Stimulated activated CD4-positive, alpha-beta T cell treated with anti-CD3 and anti-CD28 coated beads, Interleukin-1b, Interleukin-23, amount 100 ng/mL, for 1 hour (primary cell): Measurements from ENCODE around the gene CHST7.

Source experiments
- DNase-seq, 2 donors: peaks; one replicate each; pipeline ENCODE4 v3.0.0-alpha.2; 2020; ENCODE audit warnings: low read depth in 2 of 2

Gene CHST7

DNA sequence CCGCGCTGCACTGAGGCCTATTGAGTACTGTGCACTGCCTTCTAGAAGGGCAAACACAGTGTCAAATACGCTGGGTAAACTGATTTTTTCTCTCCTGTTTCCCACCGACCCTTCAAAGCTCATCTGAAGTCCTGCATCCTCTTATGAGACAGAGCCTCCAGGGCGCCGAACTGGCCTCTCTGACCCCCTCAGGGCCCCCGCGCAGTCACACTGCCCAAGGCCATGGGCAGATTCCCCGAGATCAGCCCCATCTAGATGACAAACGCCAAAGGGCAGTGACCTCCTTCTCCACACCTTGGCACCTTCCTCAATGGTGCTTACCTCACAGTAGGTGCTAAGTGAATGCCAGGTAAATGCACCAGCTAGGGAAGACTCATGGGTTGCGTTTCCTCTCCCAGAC is 34.4 kb downstream of the CHST7 start:
- no peak for DNase-seq

DNA sequence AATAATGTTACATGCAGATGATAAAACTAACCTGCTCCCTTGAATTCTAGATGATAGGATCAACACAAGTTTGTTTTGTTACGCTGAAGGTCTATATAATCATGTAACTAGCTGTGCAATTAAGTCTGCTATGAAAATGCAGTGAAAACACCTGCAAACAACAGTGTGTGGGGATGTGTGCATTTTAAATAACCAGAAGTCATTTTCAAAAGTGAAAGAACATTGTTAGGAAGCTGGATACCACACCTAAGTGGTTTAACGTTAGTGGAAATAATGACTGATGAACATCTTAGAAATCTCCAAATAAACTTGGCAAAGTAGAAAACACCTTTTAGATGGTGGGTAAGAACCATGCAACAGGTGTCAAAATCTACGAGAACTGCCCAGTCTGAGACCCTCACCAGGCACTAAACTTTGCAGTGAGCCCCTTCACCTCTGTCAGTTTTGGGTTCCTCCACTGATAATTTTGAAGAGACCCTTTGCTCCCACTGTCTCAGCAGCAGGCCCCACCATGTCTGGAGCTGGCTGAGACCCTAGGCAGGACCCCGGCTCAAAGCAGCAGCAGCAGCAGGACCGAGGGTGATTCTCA is 36.6 kb downstream of the CHST7 start:
- no peak for DNase-seq

DNA sequence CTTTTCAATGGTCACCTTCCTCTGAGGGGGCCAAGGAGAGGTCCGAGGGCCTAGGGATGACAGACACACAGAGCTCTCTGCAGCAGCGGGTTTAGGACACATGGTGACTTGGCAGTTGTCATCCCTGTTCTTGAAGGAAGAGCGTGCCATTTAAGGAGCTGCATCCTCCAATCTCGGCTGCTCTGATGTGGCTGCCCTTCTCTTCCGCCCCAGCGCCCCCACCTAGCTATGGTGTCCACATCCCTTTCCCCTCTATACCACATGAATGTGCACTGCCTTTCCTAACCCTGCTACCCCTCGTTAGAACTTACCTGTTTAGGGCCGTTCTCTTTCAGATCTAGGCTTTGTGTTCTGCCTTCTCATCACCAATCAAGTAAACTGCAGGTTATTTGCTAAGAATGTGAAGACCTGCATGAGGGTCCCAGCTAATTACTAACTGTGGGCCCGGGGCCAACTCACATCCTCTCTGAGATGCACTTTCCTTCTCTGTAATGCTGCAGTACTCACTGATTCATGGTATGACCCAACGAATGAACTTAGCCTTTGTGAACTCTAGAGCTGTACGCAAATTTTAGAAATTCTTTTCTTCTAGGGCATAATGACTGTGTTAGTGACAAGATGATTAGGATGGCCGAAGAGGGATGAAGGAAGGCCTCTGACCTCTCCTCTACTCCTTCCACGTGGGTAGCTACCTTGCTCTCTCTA is 38.2 kb downstream of the CHST7 start:
- DNase-seq = no peak

DNA sequence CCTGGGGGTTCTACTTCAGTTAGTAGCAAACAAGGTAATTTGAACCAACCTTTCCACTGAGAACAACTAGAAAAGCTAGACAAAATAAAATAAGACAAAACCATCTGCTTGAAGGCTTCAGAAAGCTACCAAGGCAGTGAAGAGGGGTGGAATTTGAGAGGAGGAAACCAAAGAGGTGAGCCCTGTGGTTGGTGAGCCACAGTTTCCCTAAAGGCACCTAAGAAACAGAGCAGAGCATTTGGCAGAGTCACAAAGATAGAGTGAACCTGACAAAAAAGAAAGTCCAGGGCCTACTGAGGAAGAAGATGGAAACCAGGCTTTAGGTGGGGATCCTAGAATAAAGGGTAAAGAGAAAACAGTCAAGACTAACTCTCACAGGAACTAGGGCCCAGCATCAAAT is 44.3 kb downstream of the CHST7 start:
- DNase-seq = no peak

DNA sequence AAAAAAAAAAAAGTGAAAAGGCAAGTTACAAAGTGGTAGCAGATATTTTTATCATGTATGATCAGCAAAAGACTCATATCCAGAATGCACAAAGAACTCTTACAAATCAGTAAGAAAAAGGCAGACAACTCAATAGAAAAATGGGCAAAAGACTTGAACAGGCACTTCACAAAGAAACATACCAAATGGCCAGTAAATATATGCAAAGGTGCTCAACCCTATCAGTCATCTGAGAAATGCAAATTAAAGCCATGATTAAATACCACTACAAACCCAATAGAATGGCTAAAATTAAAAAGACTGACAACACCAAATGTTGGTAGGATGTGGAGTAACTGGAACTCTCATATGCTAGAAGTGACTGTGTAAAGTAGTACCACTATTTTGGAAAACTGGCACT is 45.4 kb downstream of the CHST7 start:
- DNase-seq = no peak

DNA sequence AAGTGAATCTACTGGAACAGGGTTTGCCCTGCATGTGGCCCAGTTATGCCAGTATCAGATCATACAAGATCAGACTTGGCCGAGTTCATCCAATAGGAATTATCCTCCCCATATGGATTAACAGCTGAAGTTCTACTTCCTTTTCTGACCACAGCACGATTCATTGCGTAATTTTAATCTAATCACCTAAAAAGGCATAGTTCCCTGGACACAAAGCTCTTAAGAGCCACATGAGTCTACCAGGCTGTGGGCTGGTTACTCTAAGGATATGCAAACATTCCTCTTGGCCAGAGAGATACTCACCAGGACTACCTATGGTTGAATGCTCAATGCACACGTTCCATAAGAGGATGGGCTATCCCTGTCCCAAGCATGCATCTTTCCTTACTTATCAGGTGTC is 46.9 kb downstream of the CHST7 start:
- DNase-seq = no peak

DNA sequence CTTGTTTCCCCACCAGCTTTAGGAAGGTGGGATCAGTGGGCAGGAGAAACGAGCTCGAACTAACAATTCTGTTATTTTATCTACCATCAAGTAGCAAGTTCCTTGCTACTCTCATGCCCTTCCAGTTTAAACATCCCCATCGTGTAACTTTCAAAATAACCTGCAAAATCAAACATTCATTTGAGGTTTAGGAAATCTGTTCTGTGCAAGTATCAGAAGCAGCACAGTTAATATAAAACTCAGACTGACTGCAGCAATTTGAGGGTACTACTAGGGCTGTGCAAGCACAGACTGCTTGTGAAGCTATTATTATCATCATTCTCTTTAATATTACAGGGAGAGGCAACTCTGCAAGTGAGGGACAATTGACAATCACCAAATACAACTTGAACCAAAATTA is 48.0 kb downstream of the CHST7 start:
- DNase-seq = no peak

DNA sequence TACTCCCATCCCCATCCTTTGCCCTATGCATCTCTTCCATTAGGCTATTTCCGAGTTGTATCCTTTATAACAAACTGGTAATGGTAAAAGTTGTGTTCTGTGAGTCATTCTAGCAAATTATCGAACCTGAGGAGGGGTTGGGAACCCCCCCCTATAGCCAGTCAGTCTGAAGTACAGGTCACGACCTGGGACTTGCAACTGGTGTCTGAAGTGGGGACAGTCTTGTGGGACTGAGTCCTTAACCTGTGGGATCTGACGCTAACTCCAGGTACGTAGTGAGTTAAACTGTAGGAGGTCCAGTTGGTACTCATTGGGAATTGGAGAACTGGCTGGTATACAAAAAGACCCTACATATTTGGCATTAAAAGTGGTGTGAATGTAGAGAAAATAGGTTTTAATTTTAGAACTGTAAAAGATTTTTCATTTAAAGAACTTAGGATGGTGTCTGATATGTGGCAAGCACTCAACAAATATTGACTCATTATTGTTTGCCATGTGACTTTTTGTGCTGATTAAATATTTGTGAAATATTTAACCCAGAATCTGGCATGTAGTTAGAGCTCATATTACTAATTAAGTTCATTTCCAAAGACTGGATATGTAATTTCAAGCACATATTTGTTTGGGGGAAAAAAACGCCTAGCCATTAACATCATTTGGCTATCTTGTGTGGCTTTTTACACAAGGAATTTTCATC is 50.7 kb downstream of the CHST7 start:
- no peak for DNase-seq

DNA sequence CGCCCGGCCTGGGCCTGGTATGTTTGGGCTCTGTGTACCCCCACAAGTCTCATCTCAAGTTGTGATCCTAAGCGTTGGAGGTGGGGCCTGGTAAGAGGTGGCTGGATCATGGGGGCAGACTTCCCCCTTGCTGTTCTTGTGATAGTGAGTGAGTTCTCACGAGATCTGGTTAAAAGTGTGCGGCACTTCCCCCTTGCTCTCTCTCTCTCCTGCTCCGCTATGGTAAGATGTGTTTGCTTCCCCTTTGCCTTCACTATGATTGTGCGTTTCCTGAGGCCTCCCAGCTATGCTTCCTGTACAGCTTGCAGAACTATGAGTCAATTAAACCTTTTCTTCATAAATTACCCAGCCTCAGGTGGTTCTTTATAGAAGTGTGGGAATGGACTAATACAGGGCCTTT is 53.0 kb downstream of the CHST7 start:
- no peak for DNase-seq

DNA sequence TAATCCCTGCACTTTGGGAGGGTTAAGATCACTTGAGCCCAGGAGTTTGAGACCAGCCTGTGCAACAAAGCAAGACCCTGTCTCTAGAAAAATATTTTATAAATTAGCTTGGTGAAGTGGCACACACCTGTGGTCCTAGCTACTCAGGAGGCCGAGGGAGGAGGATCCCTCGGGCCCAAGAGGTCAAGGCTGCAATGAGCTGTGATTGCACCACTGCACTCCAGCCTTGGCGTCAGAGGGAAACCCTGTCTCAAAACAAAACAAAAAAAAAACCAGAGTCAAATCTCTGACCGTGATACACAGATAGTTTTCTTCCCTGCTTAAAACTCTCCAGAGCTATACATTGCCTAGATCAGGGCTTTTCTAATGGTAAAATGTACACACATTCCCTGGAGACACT is 53.5 kb downstream of the CHST7 start:
- no peak for DNase-seq

DNA sequence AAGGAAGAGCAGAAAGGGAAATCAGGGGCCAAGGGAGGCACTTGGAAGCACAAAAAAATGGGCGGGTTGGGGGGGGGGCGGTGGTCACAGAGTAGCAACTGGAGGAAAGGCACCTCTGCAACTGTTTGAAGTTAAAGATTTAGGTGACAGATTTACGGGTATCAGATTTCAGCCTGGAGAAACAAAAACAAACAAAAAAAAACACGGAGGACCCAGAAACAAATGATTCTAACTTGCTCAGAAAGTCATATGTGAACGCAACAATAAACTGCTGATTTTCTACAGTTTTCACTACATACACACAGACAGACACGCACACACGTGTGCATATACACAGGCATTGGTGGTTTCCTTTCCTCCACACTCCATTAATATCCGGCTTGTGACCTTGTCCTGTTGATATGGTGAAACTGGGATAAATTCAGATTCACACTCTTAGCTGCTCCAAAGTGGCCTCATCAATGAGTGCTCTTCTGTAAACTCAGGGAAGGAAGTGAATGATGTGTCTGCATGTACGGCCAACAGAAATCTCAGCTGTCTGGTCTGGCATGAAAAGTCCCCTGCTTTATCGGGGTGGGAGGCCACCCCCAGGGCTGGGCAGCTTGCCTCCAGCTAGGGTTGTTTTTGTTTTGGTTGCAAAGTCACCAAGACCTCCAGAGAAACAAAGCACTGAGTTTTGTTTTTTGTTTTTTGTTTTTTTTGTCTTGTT is 54.3 kb downstream of the CHST7 start:
- no peak for DNase-seq

DNA sequence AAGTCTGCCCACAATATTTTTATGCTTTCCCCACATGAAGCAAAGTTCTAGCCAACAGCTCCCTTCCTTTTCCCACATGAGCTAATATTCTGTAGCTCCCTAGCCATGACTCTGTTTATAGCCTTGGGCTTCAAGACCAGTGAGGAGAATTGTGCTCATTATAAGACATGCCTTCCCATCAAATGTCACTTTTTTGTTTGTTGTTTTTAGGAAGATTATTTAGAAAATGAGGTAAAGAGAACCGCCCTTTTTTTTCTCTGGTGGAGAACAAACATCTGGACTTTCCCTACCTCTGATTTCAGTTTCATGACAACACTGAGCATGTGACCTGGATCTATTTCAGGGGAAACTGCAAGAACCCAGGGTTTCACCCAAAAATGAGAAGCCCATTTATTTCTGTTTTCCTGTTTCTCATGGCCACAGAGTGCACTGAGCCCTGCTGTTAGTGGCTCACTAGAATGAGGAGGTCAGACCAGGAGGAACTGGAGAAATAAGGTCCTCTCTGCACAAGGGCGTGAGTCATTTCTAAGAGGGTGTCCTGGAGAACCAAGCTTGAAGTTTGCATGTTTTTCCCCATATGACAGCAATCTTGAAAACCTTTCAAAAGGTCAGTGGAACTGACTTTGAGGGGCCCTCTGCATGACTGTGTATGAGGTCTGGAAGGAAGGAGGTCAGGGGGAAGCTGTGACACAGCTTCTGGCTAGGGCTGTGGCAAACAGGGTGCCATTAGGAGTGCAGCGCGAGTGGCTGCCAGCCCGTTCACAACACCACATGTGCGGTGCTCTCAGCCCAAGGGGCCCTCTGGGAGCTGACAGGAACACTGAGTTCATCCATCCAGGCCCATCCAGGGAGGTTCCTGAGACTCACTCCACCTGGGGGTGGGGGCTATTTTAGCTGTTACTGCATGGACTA is 55.2 kb downstream of the CHST7 start:
- no peak for DNase-seq

DNA sequence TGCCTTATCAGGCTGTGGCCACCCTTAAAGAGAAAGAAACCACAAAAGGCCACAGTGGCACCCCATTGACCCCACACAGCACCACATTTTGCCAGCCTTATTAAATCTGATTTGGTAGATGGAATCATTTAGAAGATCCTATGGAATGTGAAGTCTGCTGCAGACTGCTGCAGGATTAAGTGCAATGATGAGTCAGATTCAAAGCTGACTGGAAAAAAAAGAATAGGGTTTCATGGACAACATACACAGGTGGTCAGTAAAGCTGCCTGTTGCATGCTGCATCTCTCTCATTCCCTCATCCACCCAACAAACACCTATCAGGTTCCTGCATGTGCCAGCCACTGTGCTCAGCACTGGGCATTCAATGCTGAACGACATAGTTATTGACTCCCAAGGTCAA is 56.6 kb downstream of the CHST7 start:
- no peak for DNase-seq

DNA sequence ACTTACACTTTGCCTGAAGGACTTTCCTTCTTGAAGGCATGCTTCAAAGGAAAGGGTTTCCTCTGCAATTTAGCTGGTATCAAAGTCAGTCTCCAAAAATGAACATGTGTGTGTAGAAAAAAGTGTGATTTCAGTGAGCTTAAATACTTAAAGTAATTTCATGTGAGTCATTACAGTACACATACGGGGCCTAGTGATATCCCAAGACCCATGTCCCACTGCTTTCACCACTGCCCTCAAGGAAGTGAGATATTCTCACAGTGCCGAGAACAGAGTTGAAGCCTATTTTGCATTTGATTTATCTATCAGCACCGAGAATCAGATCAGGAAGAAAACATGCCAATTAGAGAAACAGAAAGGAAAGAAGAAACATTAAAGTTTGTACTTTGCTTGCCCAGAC is 61.0 kb downstream of the CHST7 start:
- no peak for DNase-seq

DNA sequence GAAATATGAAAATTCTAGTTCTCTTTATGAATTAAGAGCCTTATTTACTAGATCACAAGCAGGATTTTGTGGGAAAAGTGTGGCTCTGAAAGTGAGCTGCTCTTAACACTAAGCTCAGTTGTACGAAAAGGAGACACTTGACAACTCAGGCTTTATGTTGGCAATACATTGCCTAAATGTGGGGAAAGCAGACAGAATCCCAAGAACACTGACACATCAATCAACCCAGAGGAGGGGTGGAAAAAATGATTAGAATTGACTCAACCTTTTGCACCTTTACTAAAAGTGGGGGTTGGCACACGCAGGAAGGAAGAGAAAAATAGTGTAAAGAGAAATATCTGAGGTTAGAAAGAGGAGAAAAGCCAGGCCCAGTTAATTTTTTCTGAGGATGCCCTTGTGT is 61.6 kb downstream of the CHST7 start:
- no peak for DNase-seq

DNA sequence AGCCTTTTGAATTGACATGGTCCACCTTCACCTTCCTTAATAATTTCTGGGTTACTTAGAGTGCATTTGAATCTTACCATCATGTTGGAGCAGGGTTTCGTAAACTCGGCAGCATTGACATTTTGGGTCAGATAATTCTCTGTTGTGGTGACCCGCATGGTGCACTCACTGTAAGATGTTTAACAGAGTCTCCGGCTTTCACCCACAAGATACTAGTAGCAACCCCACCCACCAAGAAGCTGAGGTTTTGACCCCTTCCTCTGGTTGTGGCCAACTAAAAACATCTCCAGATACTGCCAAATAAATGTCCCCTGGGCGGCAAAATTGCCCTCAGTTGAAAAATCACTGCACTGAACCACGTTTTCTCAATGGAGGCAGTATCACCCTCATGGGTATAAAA is 62.7 kb downstream of the CHST7 start:
- DNase-seq = no peak

DNA sequence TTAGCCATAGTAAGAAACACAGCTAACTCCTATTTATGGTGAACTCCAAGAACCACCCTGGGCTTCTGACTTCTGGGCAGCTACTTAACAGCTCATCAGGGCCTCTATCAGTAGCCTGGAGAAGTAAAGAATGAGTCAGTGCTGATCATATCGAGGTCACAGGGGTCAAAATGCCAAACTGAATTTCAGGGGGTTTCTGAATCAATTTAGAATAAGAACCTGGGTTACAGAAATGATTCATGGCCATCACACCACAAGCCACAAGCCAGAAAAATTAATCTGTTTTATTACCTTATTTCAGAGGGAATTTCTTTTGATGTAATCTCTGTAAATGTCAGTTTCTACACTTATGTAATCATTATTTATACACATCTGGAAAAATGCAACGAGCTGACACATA is 64.4 kb downstream of the CHST7 start:
- DNase-seq = no peak

DNA sequence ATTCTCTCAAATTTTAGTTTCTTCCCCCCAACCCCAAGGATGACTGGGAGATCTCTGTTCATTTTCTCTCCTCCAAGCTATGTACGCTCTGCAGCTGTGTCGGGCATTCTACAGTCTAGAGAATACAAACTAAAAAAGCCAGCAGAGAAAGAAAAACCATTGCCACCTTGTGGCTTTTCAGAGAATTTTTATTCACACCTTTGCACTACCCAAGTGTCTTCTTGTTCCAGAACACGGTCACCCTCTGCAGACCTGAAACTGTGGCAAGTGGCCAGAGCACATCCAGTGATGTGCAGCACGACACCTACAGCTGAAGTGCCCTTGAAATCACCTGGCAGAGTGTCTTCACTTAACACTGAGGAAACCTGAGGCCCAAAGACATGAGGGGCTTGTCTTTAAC is 68.6 kb downstream of the CHST7 start:
- DNase-seq = no peak

DNA sequence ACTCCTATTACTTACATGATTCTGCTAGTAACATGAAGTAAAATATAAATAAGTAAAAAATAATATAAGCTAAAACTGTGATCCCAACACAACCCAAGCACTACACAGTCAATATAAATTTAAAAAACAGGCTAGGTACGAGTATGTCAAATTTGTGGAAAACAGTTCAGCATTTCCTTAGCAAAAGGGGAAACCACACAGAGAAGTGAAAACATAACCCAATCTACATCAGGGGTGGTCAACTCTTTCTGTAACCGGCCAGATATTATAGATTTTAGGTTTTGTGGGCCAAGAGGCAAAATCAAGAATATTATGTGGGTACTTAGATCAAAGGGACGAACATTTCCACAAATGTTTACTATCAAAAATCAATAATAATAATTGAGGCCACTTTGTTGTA is 70.1 kb downstream of the CHST7 start:
- no peak for DNase-seq

DNA sequence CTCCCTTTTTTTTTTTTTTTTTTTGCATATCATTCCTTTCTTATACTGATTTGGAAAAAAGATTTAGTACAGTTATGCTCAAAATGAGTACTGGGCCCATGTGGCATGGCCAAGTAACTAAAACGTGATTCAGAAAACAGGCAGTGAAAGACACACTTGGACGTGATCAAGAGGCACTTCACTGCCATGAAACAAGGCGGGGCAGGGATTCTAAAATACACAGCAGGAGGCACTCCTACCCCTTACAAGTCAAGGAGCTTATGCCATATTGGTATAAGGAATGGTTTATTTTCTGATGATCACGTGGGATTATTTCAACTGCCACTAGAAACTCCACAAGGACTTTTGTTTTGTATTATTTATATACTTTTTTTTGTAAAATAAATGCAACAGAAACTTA is 72.0 kb downstream of the CHST7 start:
- DNase-seq = no peak

DNA sequence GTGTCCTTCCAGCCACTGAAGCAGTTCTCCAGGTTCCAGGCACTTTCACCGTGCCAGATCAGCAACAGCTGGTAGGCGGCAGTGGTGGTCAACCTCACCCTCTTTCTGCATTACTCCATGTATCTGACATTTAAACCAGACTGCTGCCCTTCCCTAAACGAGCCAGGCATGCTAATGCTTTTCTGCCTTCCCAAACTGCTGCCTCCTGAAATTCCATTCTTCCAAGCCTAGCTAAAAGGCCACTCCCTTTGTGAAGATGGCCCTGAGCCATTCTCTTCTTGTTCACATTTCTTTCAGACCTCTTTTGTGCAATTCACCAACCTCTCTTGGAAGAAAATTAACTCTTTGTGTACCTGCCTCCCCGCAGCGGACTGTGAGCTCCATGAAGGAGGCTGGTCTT is 73.7 kb downstream of the CHST7 start:
- no peak for DNase-seq
